Natural killer cell (primary cell): ENCODE data around the gene RNF111. TPM values are rescaled to one million over a fixed set of nuclear protein-coding genes. Genes with fewer than 3 reads are reported as not detected.

Source experiments
- ATAC-seq, 3 donors: fragments of 150-1000 bp in 2 of 3; fragments of 200-7000 bp in 1 of 3; cut with Tn5 transposase; 1 replicate in 1 of 3; 2 replicates in 2 of 3; pipeline ENCODE4 v1.10.0; 2021; ENCODE audit warnings: mild to moderate bottlenecking in 2 of 3, moderate library complexity in 2 of 3
- DNase-seq, 2 donors: peaks; one replicate each; pipeline versions ENCODE4 v3.0.0 to v3.0.0-alpha.2; 2013 to 2021; ENCODE audit warnings: mixed read lengths in 1 of 2
- H3K27ac ChIP-seq: one replicate; pipeline ENCODE4 v1.5.1; 2013; ENCODE audit warnings: mild to moderate bottlenecking, low read length
- H3K27me3 ChIP-seq: one replicate; pipeline ENCODE4 v1.6.1; 2013; ENCODE audit warnings: low read length; ENCODE audit not compliant: control insufficient read depth, insufficient read depth
- H3K36me3 ChIP-seq: one replicate; pipeline ENCODE4 v1.6.1; 2013; ENCODE audit warnings: low read length; ENCODE audit not compliant: control insufficient read depth, insufficient read depth
- H3K4me1 ChIP-seq: one replicate; pipeline ENCODE4 v1.6.1; 2013; ENCODE audit warnings: low read length; ENCODE audit not compliant: control insufficient read depth, insufficient read depth
- H3K4me3 ChIP-seq: one replicate; pipeline ENCODE4 v1.5.1; 2013; ENCODE audit warnings: low read length
- H3K9me3 ChIP-seq: one replicate; pipeline ENCODE4 v1.6.1; 2013; ENCODE audit warnings: low read length; ENCODE audit not compliant: control insufficient read depth, insufficient read depth
- H3K27ac Mint-ChIP-seq, 2 donors: one replicate each; pipeline ENCODE4 v1.8.0; 2022; ENCODE audit warnings: mild to moderate bottlenecking in 2 of 2, mixed read lengths in 2 of 2, moderate library complexity in 1 of 2
- H3K27me3 Mint-ChIP-seq, 2 donors: one replicate each; pipeline ENCODE4 v1.8.0; 2022; ENCODE audit warnings: low read depth in 2 of 2, mixed read lengths in 2 of 2
- H3K36me3 Mint-ChIP-seq: one replicate; pipeline ENCODE4 v1.8.0; 2022; ENCODE audit warnings: mixed read lengths
- H3K4me1 Mint-ChIP-seq, 2 donors: one replicate each; pipeline ENCODE4 v1.8.0; 2022; ENCODE audit warnings: mixed read lengths in 2 of 2
- H3K4me3 Mint-ChIP-seq: one replicate; pipeline ENCODE4 v1.8.0; 2022; ENCODE audit warnings: mild to moderate bottlenecking, moderate library complexity, mixed read lengths
- H3K9me3 Mint-ChIP-seq, 2 donors: one replicate each; pipeline ENCODE4 v1.8.0; 2022; ENCODE audit warnings: mixed read lengths in 2 of 2
- CTCF ChIP-seq: fragments of 200-600 bp; IDR thresholded peaks from one replicate; pipeline ENCODE4 v1.8.0; 2022; ENCODE audit warnings: antibody characterized with exemption
- WGBS: methylation state at CpG from one replicate; pipeline ENCODE4 v1.1.7; 2013; ENCODE audit warnings: missing lambda C conversion rate; ENCODE audit not compliant: insufficient coverage; 5-methylcytosine and 5-hydroxymethylcytosine counted together
- intact Hi-C: fragments of 100-400 bp; cut with micrococcal nuclease; formaldehyde crosslinking; loops from one replicate; pipeline ENCODE4 v1.14.2; 2022
- total RNA-seq, 4 donors: library from RNA; stranded (reverse); fragments of 120-200 nt in 1 of 4; gene quantifications; one replicate each; pipeline versions ENCODE4 v1.2.3 to v1.2.4, GENCODE V29; 2013 to 2022

The RNF111 gene
- total RNA-seq, 3 donors from 2014 or later (not counting 1 experiment from before 2014, with no cell fraction given) = 39.4 to 53.1 (median 46.0) TPM

GRCh38 chr15:59001946-59002345, 14.5 kb downstream of the RNF111 start:
- no peak overlapping the region for H3K4me3 Mint-ChIP-seq
- Histone ChIP-seq H3K9me3 (no peaks in the 10 kb centered on the region), H3K27me3 (no peaks in the 10 kb centered on the region), H3K27ac (no peak overlapping the region), H3K36me3 (peaks cover 20% of the 10 kb centered on the region), H3K4me1 (peaks cover 7% of the 10 kb centered on the region), H3K4me3 (no peak overlapping the region)
- H3K4me1 Mint-ChIP-seq = peaks cover 43% of the 10 kb centered on the region in 2 donors
- WGBS = 89% methylated on average over 4 of the region's 5 CpGs
- H3K27me3 Mint-ChIP-seq = no peaks in the 10 kb centered on the region
- intact Hi-C loops = no loop called here
- H3K36me3 Mint-ChIP-seq = no peaks in the 10 kb centered on the region
- DNase-seq (no peak), ATAC-seq (no peak)
- no peaks in the 10 kb centered on the region for H3K9me3 Mint-ChIP-seq
- no peak for TF ChIP-seq CTCF
- peak overlapping the region in 1 of 2 donors; percentile 12 for H3K27ac Mint-ChIP-seq

GRCh38 chr15:59002418-59002859, 15.0 kb downstream of the RNF111 start:
- peak overlapping the region; percentile 2 to 49 for H3K27ac Mint-ChIP-seq
- intact Hi-C loops = no loop called here
- Histone ChIP-seq H3K27me3 (no peaks in the 10 kb centered on the region), H3K36me3 (peaks cover 20% of the 10 kb centered on the region), H3K27ac (peak overlapping the region; percentile 52), H3K9me3 (no peaks in the 10 kb centered on the region), H3K4me1 (peaks cover 7% of the 10 kb centered on the region), H3K4me3 (no peak overlapping the region)
- peak in 1 of 3 donors; percentile 29 for ATAC-seq
- H3K36me3 Mint-ChIP-seq = no peaks in the 10 kb centered on the region
- H3K27me3 Mint-ChIP-seq = no peaks in the 10 kb centered on the region
- 30% methylated on average over 2 of the region's 2 CpGs for WGBS
- no peaks in the 10 kb centered on the region for H3K9me3 Mint-ChIP-seq
- no peak overlapping the region for H3K4me3 Mint-ChIP-seq
- TF ChIP-seq CTCF = no peak
- peaks cover 43% of the 10 kb centered on the region in 2 donors for H3K4me1 Mint-ChIP-seq
- DNase-seq = no peak

GRCh38 chr15:59005579-59005978, 18.1 kb downstream of the RNF111 start:
- Mint-ChIP-seq H3K4me3 (no peak overlapping the region), H3K36me3 (no peaks in the 10 kb centered on the region)
- H3K9me3 ChIP-seq = no peaks in the 10 kb centered on the region

More at GRCh38 chr15:59005579-59005978, 18.1 kb downstream of the RNF111 start:
- intact Hi-C loops = no loop called here
- peaks cover 20% of the 10 kb centered on the region for H3K36me3 ChIP-seq
- Mint-ChIP-seq H3K27ac (peak overlapping the region in 1 of 2 donors; percentile 38), H3K4me1 (peaks cover 46 to 48% of the 10 kb centered on the region in 2 donors), H3K27me3 (no peaks in the 10 kb centered on the region), H3K9me3 (no peaks in the 10 kb centered on the region)
- peaks cover 7% of the 10 kb centered on the region for H3K4me1 ChIP-seq
- no peak overlapping the region for H3K4me3 ChIP-seq
- DNase-seq (no peak), ATAC-seq (no peak)
- no peak overlapping the region for H3K27ac ChIP-seq
- TF ChIP-seq CTCF = no peak
- no peaks in the 10 kb centered on the region for H3K27me3 ChIP-seq
- 94% methylated on average over 2 of the region's 5 CpGs for WGBS
